ENCODE measurements around the gene FAM163B. TPM values are rescaled to one million over a fixed set of nuclear protein-coding genes. Genes with fewer than 3 reads are reported as not detected.

Gene FAM163B
- total and polyA plus RNA-seq, 2 of the 8 experiments (the other 6 are each of a cell fraction or from before 2014, with no cell fraction given) = 0.63 to 1.0 TPM

DNA sequence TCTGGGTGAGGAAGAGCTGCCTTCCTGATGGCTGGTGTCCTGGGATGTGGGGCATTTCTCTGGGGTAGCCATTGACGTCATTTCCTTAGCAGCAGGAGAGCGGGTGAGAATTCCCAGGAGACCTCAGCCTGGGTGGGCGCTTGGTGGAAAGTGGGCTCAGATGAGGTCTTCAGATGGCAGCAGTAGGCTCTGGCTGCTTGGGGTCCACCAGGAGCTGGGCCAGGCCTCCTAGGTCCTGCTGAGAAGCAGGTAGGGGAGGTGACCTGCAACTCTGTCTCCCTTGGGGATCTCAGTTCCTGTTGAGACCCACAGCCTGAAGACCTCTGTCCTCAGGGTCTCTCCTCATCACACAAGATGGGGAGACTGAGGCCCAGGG lies 31.5 kb downstream of the FAM163B start (continued):
- TF ChIP-seq, protein P1, sequence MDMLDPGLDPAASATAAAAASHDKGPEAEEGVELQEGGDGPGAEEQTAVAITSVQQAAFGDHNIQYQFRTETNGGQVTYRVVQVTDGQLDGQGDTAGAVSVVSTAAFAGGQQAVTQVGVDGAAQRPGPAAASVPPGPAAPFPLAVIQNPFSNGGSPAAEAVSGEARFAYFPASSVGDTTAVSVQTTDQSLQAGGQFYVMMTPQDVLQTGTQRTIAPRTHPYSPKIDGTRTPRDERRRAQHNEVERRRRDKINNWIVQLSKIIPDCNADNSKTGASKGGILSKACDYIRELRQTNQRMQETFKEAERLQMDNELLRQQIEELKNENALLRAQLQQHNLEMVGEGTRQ (IDR thresholded peaks at IDR 0.05; ENCODE audit: low read length) = no peak
- TF ChIP-seq EZH2 (IDR thresholded peaks at IDR 0.05; ENCODE audit: low read depth, low read length, severe bottlenecking) (no peak), CTBP2 (IDR thresholded peaks at IDR 0.05; ENCODE audit: borderline replicate concordance, insufficient read depth, insufficient read length, low read length) (no peak), SIRT6 (IDR thresholded peaks at IDR 0.05; ENCODE audit: low read length) (no peak), E2F6 (IDR thresholded peaks at IDR 0.05) (no peak), RAD21 (IDR thresholded peaks at IDR 0.05 in 1 of 2, conservative IDR thresholded peaks at IDR 0.05 in 1 of 2; ENCODE audit: low read depth in 2 of 2, low read length in 2 of 2) (no peak)

Measured in H1 (cell line).